ENCODE data around the gene ZBTB46.

Gene ZBTB46

DNA sequence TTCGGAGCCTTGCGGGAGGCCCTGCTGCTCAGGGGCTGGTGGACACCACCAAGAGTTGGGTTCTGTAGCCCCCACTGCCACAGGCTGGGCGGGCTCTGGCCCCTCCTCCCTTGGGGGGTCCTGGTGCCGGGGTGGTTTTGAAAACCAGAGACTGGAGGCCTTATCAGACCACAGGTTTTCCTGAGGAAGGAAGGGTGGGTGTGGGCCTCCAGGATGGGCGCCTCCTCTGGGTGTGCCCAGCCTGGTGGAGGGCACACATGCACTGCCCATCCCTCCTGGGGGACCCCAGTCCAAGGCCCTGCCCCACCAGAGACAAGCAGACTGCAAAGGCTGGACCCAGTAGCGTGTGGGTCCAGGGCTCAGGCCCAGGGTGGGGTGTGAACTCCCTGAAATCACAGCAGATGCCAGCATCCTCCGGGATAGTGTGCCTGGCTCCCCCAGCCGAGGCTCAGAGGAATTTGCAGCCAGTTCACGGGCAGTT lies 13.5 kb upstream of the ZBTB46 start:
- TF ChIP-seq SIN3A (IDR thresholded peaks at IDR 0.05; ENCODE audit: borderline replicate concordance, insufficient read depth, low read length): no peak
- TF ChIP-seq, protein P1, sequence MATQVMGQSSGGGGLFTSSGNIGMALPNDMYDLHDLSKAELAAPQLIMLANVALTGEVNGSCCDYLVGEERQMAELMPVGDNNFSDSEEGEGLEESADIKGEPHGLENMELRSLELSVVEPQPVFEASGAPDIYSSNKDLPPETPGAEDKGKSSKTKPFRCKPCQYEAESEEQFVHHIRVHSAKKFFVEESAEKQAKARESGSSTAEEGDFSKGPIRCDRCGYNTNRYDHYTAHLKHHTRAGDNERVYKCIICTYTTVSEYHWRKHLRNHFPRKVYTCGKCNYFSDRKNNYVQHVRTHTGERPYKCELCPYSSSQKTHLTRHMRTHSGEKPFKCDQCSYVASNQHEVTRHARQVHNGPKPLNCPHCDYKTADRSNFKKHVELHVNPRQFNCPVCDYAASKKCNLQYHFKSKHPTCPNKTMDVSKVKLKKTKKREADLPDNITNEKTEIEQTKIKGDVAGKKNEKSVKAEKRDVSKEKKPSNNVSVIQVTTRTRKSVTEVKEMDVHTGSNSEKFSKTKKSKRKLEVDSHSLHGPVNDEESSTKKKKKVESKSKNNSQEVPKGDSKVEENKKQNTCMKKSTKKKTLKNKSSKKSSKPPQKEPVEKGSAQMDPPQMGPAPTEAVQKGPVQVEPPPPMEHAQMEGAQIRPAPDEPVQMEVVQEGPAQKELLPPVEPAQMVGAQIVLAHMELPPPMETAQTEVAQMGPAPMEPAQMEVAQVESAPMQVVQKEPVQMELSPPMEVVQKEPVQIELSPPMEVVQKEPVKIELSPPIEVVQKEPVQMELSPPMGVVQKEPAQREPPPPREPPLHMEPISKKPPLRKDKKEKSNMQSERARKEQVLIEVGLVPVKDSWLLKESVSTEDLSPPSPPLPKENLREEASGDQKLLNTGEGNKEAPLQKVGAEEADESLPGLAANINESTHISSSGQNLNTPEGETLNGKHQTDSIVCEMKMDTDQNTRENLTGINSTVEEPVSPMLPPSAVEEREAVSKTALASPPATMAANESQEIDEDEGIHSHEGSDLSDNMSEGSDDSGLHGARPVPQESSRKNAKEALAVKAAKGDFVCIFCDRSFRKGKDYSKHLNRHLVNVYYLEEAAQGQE (IDR thresholded peaks at IDR 0.05; ENCODE audit: insufficient read depth in 1 of 2, low read depth in 2 of 2, low read length in 2 of 2): no peak
- TF ChIP-seq POLR2AphosphoS5 (IDR thresholded peaks at IDR 0.05; ENCODE audit: low read depth, low read length): no peak

DNA sequence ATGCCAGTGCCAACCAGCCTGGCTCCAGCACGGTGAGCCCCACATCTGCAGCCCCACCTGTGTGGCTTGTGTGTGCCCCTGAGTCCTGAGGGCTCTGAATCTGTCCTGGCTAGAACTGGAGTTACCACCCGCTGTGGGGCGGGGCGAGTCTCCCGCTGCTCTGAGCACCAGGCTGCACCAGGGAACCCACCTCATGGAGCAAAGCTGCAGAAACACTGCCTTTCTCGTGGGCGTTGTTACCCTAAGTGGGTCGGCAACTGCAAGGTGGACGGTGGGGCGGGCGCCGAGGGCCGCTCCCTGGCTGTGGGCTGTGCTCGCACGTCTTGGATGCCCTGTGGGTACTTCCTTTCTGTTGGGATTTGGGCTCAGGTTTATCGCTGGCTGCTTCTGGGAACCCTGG lies 12.7 kb upstream of the ZBTB46 start:
- no peak for TF ChIP-seq POLR2AphosphoS5 (IDR thresholded peaks at IDR 0.05; ENCODE audit: low read depth, low read length)
- TF ChIP-seq, protein P1 (IDR thresholded peaks at IDR 0.05; ENCODE audit: insufficient read depth in 1 of 2, low read depth in 2 of 2, low read length in 2 of 2): no peak
- no peak for TF ChIP-seq SIN3A (IDR thresholded peaks at IDR 0.05; ENCODE audit: borderline replicate concordance, insufficient read depth, low read length)
- no peak for TF ChIP-seq TAF1 (IDR thresholded peaks at IDR 0.05; ENCODE audit: borderline replicate concordance, insufficient read depth, low read length)

DNA sequence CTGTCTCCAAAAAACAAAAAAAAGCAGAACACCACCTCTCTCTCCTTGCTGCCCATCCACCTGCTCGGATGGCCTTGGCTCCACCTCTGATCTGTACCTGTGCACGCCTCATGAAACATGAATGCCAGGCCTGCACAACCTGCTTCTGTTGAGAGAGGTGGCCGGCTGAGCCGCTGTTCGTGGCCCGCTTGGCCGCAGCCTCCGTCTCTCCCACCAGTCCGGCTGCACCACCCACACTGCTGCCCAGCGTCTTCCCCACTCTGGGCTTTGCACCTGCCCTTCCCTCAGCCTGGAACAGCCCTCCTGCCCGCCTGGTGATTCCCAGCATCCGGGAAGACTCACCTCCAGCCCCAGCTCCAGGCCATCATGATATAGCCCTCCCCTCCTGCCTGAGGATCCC lies 12.2 kb upstream of the ZBTB46 start:
- TF ChIP-seq, protein P1 (IDR thresholded peaks at IDR 0.05; ENCODE audit: insufficient read depth in 1 of 2, low read depth in 2 of 2, low read length in 2 of 2): no peak
- TF ChIP-seq SIN3A (IDR thresholded peaks at IDR 0.05; ENCODE audit: borderline replicate concordance, insufficient read depth, low read length) (no peak), FOXP2 (optimal IDR thresholded peaks at IDR 0.05; ENCODE audit: borderline replicate concordance, extremely low read depth, extremely low read length, insufficient read depth) (no peak), POLR2AphosphoS5 (IDR thresholded peaks at IDR 0.05; ENCODE audit: low read depth, low read length) (no peak), TAF1 (IDR thresholded peaks at IDR 0.05; ENCODE audit: borderline replicate concordance, insufficient read depth, low read length) (no peak)

DNA sequence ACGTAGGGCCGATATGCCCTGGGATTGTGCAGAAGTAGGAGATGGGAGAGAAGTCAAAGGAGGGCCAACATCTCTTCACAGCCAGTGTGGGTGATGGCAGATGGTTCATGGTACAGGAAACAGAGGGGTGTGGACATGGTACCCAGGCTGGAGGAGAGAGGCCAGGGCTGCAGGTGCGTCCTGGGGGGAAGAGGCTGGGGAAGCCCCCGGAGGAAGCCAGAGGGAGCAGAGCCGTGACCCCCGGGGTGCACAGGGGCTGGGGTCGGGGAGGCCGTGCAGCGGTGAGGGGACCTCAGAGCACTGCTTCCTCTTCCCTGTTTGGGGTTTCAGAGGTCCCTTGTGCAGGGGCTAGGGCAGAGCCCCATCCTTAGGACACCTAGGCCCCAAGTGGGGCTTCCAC lies 11.2 kb upstream of the ZBTB46 start:
- TF ChIP-seq, protein P1 (IDR thresholded peaks at IDR 0.05; ENCODE audit: insufficient read depth in 1 of 2, low read depth in 2 of 2, low read length in 2 of 2): no peak
- TF ChIP-seq FOXP2 (optimal IDR thresholded peaks at IDR 0.05; ENCODE audit: borderline replicate concordance, extremely low read depth, extremely low read length, insufficient read depth) (no peak), TAF1 (IDR thresholded peaks at IDR 0.05; ENCODE audit: borderline replicate concordance, insufficient read depth, low read length) (no peak), POLR2AphosphoS5 (IDR thresholded peaks at IDR 0.05; ENCODE audit: low read depth, low read length) (no peak), SIN3A (IDR thresholded peaks at IDR 0.05; ENCODE audit: borderline replicate concordance, insufficient read depth, low read length) (no peak)

DNA sequence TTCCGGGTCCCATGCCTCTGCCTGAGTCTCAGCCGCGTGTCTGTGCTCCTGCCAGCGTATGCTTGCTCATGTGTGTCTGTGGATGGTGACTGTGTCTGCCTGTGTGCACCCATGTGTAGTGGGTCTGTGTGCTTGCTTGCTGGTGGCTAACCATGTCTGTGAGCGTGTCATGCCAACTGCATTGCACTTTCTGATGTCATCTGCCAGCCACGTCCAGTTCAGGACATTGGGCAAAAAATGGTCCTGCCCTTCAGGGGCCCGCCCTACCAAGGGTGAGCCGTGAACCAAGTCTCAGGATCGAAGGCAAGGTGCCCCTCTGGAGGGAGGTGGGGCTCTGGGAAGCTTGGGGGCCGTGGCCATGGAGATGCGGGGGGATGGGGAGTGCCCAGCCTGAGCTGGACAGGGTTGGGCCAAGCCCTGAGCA lies 9.4 kb upstream of the ZBTB46 start:
- TF ChIP-seq FOXP2 (optimal IDR thresholded peaks at IDR 0.05; ENCODE audit: borderline replicate concordance, extremely low read depth, extremely low read length, insufficient read depth): no peak
- no peak for TF ChIP-seq POLR2AphosphoS5 (IDR thresholded peaks at IDR 0.05; ENCODE audit: low read depth, low read length)
- TF ChIP-seq TAF1 (IDR thresholded peaks at IDR 0.05; ENCODE audit: borderline replicate concordance, insufficient read depth, low read length): no peak
- TF ChIP-seq, protein P1 (IDR thresholded peaks at IDR 0.05; ENCODE audit: insufficient read depth in 1 of 2, low read depth in 2 of 2, low read length in 2 of 2): no peak
- no peak for TF ChIP-seq SIN3A (IDR thresholded peaks at IDR 0.05; ENCODE audit: borderline replicate concordance, insufficient read depth, low read length)
